Measurements from ENCODE around the gene GRK2. TPM values are rescaled to one million over a fixed set of nuclear protein-coding genes. Genes with fewer than 3 reads are reported as not detected.
"Not testable (repeated sequence)": the region's sequence is repeated elsewhere in the genome, so short reads cannot be mapped to it uniquely, and the experiment has no call there.

GRK2 gene
- 22.0 and 32.9 TPM in 2 replicates for total RNA-seq (2014; rRNA removed; shearing (Covaris generic))

GRCh38 chr11:67266449-67267187, at the start of gene GRK2:
Gene GRK2 (plus strand): TSS chr11:67266473. CDS start chr11:67266700, 227 bp downstream.
- DNase-seq (ENCODE audit: low read depth), result peak; percentile 37

GRCh38 chr11:67227726-67228125, 38.5 kb upstream of the GRK2 start:
- no peak for DNase-seq (ENCODE audit: low read depth)

- DNase-seq (ENCODE audit: low read depth), result peak; percentile 9
Observed at GRCh38 chr11:67230406-67230805, 35.9 kb upstream of the GRK2 start.

- DNase-seq (ENCODE audit: low read depth), result no peak
Observed at GRCh38 chr11:67230886-67231285, 35.4 kb upstream of the GRK2 start.

GRCh38 chr11:67233584-67234190, 32.6 kb upstream of the GRK2 start:
- no peak for DNase-seq (ENCODE audit: low read depth)

GRCh38 chr11:67234571-67234970, 31.7 kb upstream of the GRK2 start:
- not testable (repeated sequence) for DNase-seq (ENCODE audit: low read depth)

- DNase-seq (ENCODE audit: low read depth), result no peak
Observed at GRCh38 chr11:67237574-67237973, 28.7 kb upstream of the GRK2 start.

GRCh38 chr11:67238894-67239782, 27.1 kb upstream of the GRK2 start:
- DNase-seq (ENCODE audit: low read depth), result no peak

GRCh38 chr11:67239783-67240575, 26.3 kb upstream of the GRK2 start:
- peak; percentile 99 for DNase-seq (ENCODE audit: low read depth)

- peak; percentile 77 for DNase-seq (ENCODE audit: low read depth)
Observed at GRCh38 chr11:67240576-67241389, 25.5 kb upstream of the GRK2 start.

GRCh38 chr11:67242548-67242947, 23.7 kb upstream of the GRK2 start:
- DNase-seq (ENCODE audit: low read depth), result no peak

GRCh38 chr11:67243051-67243450, 23.2 kb upstream of the GRK2 start:
- DNase-seq (ENCODE audit: low read depth), result no peak

GRCh38 chr11:67245046-67245445, 21.2 kb upstream of the GRK2 start:
- no peak for DNase-seq (ENCODE audit: low read depth)

GRCh38 chr11:67247946-67248550, 18.2 kb upstream of the GRK2 start:
- no peak for DNase-seq (ENCODE audit: low read depth)

GRCh38 chr11:67248653-67249052, 17.6 kb upstream of the GRK2 start:
- DNase-seq (ENCODE audit: low read depth), result peak; percentile 86

GRCh38 chr11:67250059-67251043, 15.9 kb upstream of the GRK2 start:
- DNase-seq (ENCODE audit: low read depth), result no peak

- DNase-seq (ENCODE audit: low read depth), result no peak
Observed at GRCh38 chr11:67251841-67252240, 14.4 kb upstream of the GRK2 start.

- DNase-seq (ENCODE audit: low read depth), result peak; percentile 45
Observed at GRCh38 chr11:67252831-67253239, 13.4 kb upstream of the GRK2 start.

Data from RPMI7951 (cell line).